Measurements from ENCODE around the gene RNF115.
A peak's percentile ranks its signal among the peaks of the same experiment; 100 is the strongest.

The RNF115 gene

DNA sequence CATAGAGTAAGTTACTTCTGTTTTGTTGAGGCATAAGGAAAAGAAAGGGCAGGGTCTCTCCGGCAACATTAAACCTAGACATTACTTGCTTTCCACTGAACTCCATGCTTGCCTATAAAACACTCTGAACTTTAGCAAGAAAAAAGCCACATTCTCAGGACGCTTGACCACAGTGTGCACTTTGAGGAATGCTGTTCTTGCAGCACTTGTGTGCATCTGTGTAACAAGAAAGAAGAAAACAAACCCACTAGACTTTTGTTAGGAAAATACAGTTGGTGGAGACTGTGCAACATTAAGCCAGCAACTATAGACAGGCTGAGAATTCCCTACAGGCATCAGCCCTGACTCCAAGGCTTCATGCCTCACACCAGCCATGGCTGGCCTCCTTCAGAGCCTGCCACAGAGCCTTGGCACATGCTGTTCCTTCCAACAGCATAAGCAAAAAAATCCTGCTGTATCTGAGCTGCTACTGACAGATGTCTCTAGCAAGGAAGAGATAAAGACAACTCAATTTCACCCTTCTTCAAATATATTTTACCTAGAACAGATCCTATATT, 122.5 kb downstream of the RNF115 start:
- DNase-seq (ENCODE audit: low spot score) = no peak

DNA sequence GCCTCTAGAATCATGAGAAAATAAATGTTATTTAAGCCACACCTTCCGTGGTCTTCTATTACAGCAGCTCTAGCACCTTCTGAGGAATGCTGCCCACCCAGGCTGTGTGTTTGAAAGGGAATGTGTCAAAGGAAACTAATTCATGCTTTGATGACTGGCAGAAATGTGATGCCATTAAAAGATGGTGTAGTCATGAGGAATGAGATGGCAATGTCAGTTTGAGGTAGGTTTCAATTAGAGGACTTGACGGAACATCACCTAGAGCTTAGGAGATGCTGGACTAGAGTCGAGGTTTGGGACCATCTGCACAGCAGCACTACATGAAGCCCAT, 127.3 kb downstream of the RNF115 start:
- DNase-seq (ENCODE audit: low spot score) = no peak

DNA sequence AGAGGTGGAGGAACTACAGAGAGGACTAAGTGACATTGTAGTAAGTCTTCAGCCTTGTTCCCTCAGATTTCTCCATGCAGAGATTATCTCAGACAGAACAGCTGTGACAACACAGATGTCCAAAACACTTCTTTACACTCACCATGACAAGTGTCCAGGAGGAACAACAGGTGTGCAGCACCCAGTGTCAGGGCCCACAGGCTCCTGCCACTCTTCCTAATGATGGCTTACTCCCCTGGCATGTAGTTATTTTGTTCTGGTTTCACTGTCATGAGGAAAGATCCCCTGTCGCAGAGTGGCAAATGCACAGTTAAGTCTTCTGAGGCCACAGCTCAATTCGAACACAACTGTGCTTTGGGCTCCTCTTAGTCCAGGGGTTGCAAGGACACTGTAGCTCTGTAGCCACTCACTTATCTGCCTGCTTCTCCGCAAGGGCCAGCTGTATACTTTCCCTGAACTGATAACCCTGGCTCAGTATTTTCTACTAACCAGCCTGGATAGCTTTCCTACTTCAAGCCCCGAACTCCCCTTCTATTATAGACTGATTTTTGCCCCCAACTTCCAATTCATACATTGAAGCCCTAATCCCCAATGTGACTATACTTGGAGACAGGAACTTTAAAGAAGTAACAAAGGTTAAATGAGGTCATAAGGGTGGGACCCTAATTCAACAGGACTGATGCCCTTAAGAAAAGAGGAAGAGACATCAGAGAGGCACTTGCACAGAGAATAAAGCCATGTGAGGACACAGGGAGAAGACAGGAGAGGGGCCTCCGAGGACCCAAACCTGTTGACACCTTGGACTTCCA, 127.9 kb downstream of the RNF115 start:
- no peak for DNase-seq (ENCODE audit: low spot score)

- DNase-seq (ENCODE audit: low spot score) = no peak
Observed at GRCh38 chr1:145692785-145693443, 131.0 kb downstream of the RNF115 start.

DNA sequence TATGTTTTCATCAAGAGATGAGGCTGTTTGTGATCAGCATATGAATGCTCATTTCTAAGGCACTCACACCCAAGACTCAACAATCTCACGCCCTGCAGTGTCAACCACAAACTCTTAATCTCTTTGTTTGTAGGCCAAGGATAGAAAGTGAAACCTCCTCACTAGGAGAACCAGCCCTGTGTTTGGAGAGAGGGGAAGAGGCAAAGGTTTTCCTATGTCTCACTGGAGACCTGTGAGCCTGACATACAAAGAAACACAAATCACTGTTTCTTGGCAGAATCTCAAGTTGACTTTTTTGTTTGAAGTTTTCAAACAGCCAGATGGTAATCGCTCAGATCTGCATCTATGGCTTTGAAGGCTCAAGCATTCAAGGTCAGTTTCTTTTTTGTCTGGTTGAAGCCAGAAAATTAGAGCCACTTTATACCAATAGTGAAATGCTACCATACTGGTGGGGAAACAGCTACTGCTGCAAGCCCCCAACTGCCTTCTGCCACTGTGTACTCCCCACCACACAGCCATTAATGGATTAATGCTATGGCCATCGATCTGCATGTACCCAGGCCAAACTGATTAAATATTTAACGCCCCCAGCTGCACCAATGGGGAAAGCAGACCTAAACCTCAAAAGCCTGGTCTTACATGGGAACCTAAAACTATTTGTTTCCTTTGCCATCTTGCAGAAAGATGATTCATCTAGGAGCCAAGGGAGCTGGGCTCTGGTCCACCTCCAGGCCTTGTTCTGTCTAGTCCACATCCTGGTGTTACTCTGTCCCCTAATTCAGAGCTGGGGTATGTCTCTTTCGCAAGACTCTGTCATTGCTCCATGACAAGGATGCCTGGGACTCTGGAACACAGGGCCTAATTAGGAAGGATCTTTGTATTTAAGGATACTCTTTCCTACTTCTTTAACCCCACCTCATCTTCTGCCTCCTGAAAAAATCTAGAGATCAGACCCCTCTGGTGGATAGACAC, 133.0 kb downstream of the RNF115 start:
- peak; percentile 74 for DNase-seq (ENCODE audit: low spot score)

DNA sequence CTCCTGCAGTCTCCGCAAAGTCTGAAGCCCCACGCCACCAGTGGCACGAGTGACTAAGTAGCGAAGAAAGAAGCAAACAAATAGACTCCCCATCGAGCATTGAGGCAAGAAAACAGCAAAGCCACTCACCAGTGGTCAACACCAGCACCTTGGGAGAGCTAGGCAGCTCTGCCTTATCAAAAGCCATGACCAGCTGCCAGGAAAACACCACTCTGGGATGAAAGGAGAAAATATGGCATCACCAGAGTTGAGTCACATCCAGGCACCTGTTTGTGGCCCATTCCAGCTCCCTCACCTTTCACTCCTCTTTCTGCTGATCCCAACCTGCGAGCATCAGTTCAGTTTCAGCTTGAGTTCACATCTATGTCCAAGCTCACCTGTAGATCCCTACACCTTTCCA, 134.0 kb downstream of the RNF115 start:
- DNase-seq (ENCODE audit: low spot score) = no peak

DNA sequence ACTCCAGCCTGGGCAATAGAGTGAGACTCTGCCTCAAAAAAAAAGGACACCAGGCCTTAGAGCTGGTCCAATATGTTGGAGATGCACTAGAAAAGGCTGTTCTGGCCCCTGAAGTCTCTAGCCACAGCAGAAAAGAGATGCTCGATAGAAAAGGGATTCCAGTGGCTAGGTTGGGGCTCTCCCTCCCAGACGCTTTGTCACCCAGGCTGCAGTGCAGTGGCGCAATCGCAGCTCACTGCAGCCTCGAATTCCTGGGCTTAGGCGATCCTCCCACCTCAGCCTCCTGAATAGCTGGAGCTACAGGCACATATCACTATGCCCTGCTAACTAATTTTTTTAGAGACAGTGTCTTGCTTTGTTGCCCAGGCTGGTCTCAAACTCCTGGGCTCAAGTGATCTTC, 135.0 kb downstream of the RNF115 start:
- no peak for DNase-seq (ENCODE audit: low spot score)
